ENCODE results near the gene GJE1.

The GJE1 gene

DNA sequence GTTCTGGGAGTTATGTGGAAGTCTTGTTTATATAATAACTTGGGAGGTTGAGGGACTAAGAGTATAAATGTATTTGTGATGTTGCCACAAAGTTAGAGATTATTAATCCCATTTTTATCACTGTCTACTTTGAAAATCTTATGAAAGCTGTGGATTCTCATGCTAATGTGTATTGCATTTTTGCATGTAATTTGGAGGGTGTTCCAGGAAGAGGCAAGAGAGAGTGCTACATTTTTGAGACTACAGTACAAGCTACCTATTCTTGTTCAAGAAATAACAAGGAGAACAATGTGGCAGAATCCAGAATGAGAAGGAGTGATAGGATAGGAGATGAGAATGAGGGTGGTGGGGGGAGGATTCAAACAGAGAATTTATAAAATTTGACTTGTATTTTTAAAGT lies 49.3 kb downstream of the GJE1 start:
- H3K79me2 ChIP-seq (ENCODE audit: control insufficient read depth, insufficient read depth, low read length, poor library complexity) = no peaks in the 10 kb centered on the region
- H3K9ac ChIP-seq (ENCODE audit: low read length) = no peak overlapping the region
- H4K12ac ChIP-seq (ENCODE audit: low read depth, low read length) = no peak overlapping the region
- H2AFZ ChIP-seq (ENCODE audit: insufficient read depth, low read length, poor library complexity) = no peak overlapping the region
- H3K4me1 ChIP-seq (ENCODE audit: control insufficient read depth in 1 of 2, insufficient read depth in 2 of 2, low read length in 2 of 2) = no peaks in the 10 kb centered on the region
- H2BK120ac ChIP-seq (ENCODE audit: insufficient read depth, low read length, poor library complexity) = no peak overlapping the region
- H3K14ac ChIP-seq (ENCODE audit: low read length) = no peak overlapping the region
- no peak overlapping the region for H3K4ac ChIP-seq (ENCODE audit: low read depth, low read length)
- no peak overlapping the region for H2BK5ac ChIP-seq (ENCODE audit: low read depth, low read length, poor library complexity)
- no peak overlapping the region for H2BK12ac ChIP-seq (ENCODE audit: low read length)
- H3K27me3 ChIP-seq (ENCODE audit: insufficient read depth, low read length) = no peaks in the 10 kb centered on the region
- H3K23ac ChIP-seq (ENCODE audit: low read length) = no peak overlapping the region
- no peak overlapping the region for H3K4me3 ChIP-seq (ENCODE audit: low read depth, low read length)
- no peaks in the 10 kb centered on the region for H3K9me3 ChIP-seq (ENCODE audit: insufficient read depth, low read depth, low read length)
- H3K4me2 ChIP-seq (ENCODE audit: low read length) = no peak overlapping the region
- H4K8ac ChIP-seq (ENCODE audit: low read depth, low read length) = no peak overlapping the region
- H3K18ac ChIP-seq (ENCODE audit: low read length) = no peak overlapping the region
- no peak for DNase-seq
- no peak overlapping the region for H3K27ac ChIP-seq (ENCODE audit: low read depth, low read length)
- H2AK5ac ChIP-seq (ENCODE audit: low read length) = no peak overlapping the region
- H3K36me3 ChIP-seq (ENCODE audit: control insufficient read depth in 1 of 2, insufficient read depth in 2 of 2, low read length in 2 of 2) = no peaks in the 10 kb centered on the region
- no peak overlapping the region for H4K91ac ChIP-seq (ENCODE audit: low read depth, low read length)
- H3K79me1 ChIP-seq (ENCODE audit: low read length) = no peaks in the 10 kb centered on the region

DNA sequence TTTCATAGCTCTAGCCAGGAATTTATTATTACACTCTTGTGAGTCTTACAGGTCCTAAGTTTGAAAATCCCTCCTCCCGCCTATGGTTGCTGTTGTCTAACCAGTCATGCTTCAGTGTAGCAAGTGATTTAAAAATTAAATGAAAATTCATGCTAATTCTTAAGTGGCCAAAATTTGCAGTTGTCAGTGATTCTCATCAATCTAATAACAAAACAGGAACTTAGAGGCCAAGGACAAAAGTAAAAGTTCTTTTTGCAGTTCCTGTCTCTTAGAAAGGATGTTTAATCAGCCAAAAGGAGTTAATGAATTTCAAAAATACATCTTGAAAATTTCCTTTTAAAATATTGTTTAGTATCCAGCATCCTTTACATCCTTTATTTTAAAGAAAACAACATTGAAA lies 50.6 kb downstream of the GJE1 start:
- no peak for DNase-seq
- Histone ChIP-seq H3K4me1 (ENCODE audit: control insufficient read depth in 1 of 2, insufficient read depth in 2 of 2, low read length in 2 of 2) (no peaks in the 10 kb centered on the region), H3K27ac (ENCODE audit: low read depth, low read length) (no peak overlapping the region), H4K8ac (ENCODE audit: low read depth, low read length) (no peak overlapping the region), H3K23ac (ENCODE audit: low read length) (no peak overlapping the region), H3K14ac (ENCODE audit: low read length) (no peak overlapping the region), H2BK12ac (ENCODE audit: low read length) (no peak overlapping the region), H4K12ac (ENCODE audit: low read depth, low read length) (no peak overlapping the region), H2AK5ac (ENCODE audit: low read length) (no peak overlapping the region), H2AFZ (ENCODE audit: insufficient read depth, low read length, poor library complexity) (no peak overlapping the region), H3K36me3 (ENCODE audit: control insufficient read depth in 1 of 2, insufficient read depth in 2 of 2, low read length in 2 of 2) (no peaks in the 10 kb centered on the region), H3K4me2 (ENCODE audit: low read length) (no peak overlapping the region), H3K79me2 (ENCODE audit: control insufficient read depth, insufficient read depth, low read length, poor library complexity) (no peaks in the 10 kb centered on the region), H3K9ac (ENCODE audit: low read length) (no peak overlapping the region), H3K9me3 (ENCODE audit: insufficient read depth, low read depth, low read length) (no peaks in the 10 kb centered on the region), H3K27me3 (ENCODE audit: insufficient read depth, low read length) (no peaks in the 10 kb centered on the region), H3K4me3 (ENCODE audit: low read depth, low read length) (no peak overlapping the region), H2BK120ac (ENCODE audit: insufficient read depth, low read length, poor library complexity) (no peak overlapping the region), H4K91ac (ENCODE audit: low read depth, low read length) (no peak overlapping the region), H3K18ac (ENCODE audit: low read length) (no peak overlapping the region), H2BK5ac (ENCODE audit: low read depth, low read length, poor library complexity) (no peak overlapping the region), H3K4ac (ENCODE audit: low read depth, low read length) (no peak overlapping the region), H3K79me1 (ENCODE audit: low read length) (no peaks in the 10 kb centered on the region)
- WGBS (ENCODE audit: extremely low coverage, insufficient coverage, insufficient read length) = no CpG with 5 or more reads among the region's 1 CpG

- H3K27ac ChIP-seq (ENCODE audit: low read depth, low read length) = no peak overlapping the region
- H3K4me1 ChIP-seq (ENCODE audit: control insufficient read depth in 1 of 2, insufficient read depth in 2 of 2, low read length in 2 of 2) = no peaks in the 10 kb centered on the region
- no peak overlapping the region for H2BK12ac ChIP-seq (ENCODE audit: low read length)
- no peaks in the 10 kb centered on the region for H3K27me3 ChIP-seq (ENCODE audit: insufficient read depth, low read length)
- H4K12ac ChIP-seq (ENCODE audit: low read depth, low read length) = no peak overlapping the region
- no peak overlapping the region for H3K4ac ChIP-seq (ENCODE audit: low read depth, low read length)
- H3K4me3 ChIP-seq (ENCODE audit: low read depth, low read length) = no peak overlapping the region
- no peak overlapping the region for H4K8ac ChIP-seq (ENCODE audit: low read depth, low read length)
- no CpG with 5 or more reads among the region's 2 CpGs for WGBS (ENCODE audit: extremely low coverage, insufficient coverage, insufficient read length)
- H3K4me2 ChIP-seq (ENCODE audit: low read length) = no peak overlapping the region
- no peaks in the 10 kb centered on the region for H3K9me3 ChIP-seq (ENCODE audit: insufficient read depth, low read depth, low read length)
- no peak overlapping the region for H2AK5ac ChIP-seq (ENCODE audit: low read length)
- no peak overlapping the region for H3K18ac ChIP-seq (ENCODE audit: low read length)
- H3K9ac ChIP-seq (ENCODE audit: low read length) = no peak overlapping the region
- no peak overlapping the region for H4K91ac ChIP-seq (ENCODE audit: low read depth, low read length)
- DNase-seq = no peak
- H2AFZ ChIP-seq (ENCODE audit: insufficient read depth, low read length, poor library complexity) = no peak overlapping the region
- no peak overlapping the region for H3K23ac ChIP-seq (ENCODE audit: low read length)
- no peak overlapping the region for H2BK5ac ChIP-seq (ENCODE audit: low read depth, low read length, poor library complexity)
- no peaks in the 10 kb centered on the region for H3K79me1 ChIP-seq (ENCODE audit: low read length)
- no peak overlapping the region for H3K14ac ChIP-seq (ENCODE audit: low read length)
- H2BK120ac ChIP-seq (ENCODE audit: insufficient read depth, low read length, poor library complexity) = no peak overlapping the region
- no peaks in the 10 kb centered on the region for H3K79me2 ChIP-seq (ENCODE audit: control insufficient read depth, insufficient read depth, low read length, poor library complexity)
- no peaks in the 10 kb centered on the region for H3K36me3 ChIP-seq (ENCODE audit: control insufficient read depth in 1 of 2, insufficient read depth in 2 of 2, low read length in 2 of 2)
Measured at GRCh38 chr6:142184307-142184706, 51.6 kb downstream of the GJE1 start.
